ENCODE data around the gene TRMU. TPM values are rescaled to one million over a fixed set of nuclear protein-coding genes. Genes with fewer than 3 reads are reported as not detected.
A peak's percentile ranks its signal among the peaks of the same experiment; 100 is the strongest.

The TRMU gene
- total RNA-seq, 1 donor = 29.1 TPM

GRCh38 chr22:46354993-46355305 is 19.4 kb downstream of the TRMU start:
- DNase-seq (ENCODE audit: low read depth in 2 of 3, low spot score in 2 of 3) = no peak

- DNase-seq (ENCODE audit: low read depth in 2 of 3, low spot score in 2 of 3) = peak in 2 of 3 donors; percentile 50 to 75
These were observed 20.0 kb downstream of the TRMU start for GRCh38 chr22:46355369-46355995.

- no peak for DNase-seq (ENCODE audit: low read depth in 2 of 3, low spot score in 2 of 3)
These were observed 20.5 kb downstream of the TRMU start for GRCh38 chr22:46355996-46356471.

GRCh38 chr22:46356496-46357480 is 21.3 kb downstream of the TRMU start:
- no peak for DNase-seq (ENCODE audit: low read depth in 2 of 3, low spot score in 2 of 3)

- DNase-seq (ENCODE audit: low read depth in 2 of 3, low spot score in 2 of 3) = peak in 1 of 3 donors; percentile 37
These were observed 22.4 kb downstream of the TRMU start for GRCh38 chr22:46357711-46358520.

GRCh38 chr22:46358766-46359165 is 23.3 kb downstream of the TRMU start:
- DNase-seq (ENCODE audit: low read depth in 2 of 3, low spot score in 2 of 3) = no peak

- DNase-seq (ENCODE audit: low read depth in 2 of 3, low spot score in 2 of 3) = no peak
These were observed 23.8 kb downstream of the TRMU start for GRCh38 chr22:46359362-46359761.

GRCh38 chr22:46360097-46360496 is 24.6 kb downstream of the TRMU start:
- no peak for DNase-seq (ENCODE audit: low read depth in 2 of 3, low spot score in 2 of 3)

- DNase-seq (ENCODE audit: low read depth in 2 of 3, low spot score in 2 of 3) = no peak
These were observed 25.4 kb downstream of the TRMU start for GRCh38 chr22:46360891-46361290.

GRCh38 chr22:46361826-46362202 is 26.3 kb downstream of the TRMU start:
- no peak for DNase-seq (ENCODE audit: low read depth in 2 of 3, low spot score in 2 of 3)

- DNase-seq (ENCODE audit: low read depth in 2 of 3, low spot score in 2 of 3) = no peak
These were observed 26.9 kb downstream of the TRMU start for GRCh38 chr22:46362203-46362933.

- no peak for DNase-seq (ENCODE audit: low read depth in 2 of 3, low spot score in 2 of 3)
These were observed 27.5 kb downstream of the TRMU start for GRCh38 chr22:46362934-46363515.

GRCh38 chr22:46363611-46364321 is 28.3 kb downstream of the TRMU start:
- DNase-seq (ENCODE audit: low read depth in 2 of 3, low spot score in 2 of 3) = no peak

GRCh38 chr22:46364341-46365165 is 29.0 kb downstream of the TRMU start:
- no peak for DNase-seq (ENCODE audit: low read depth in 2 of 3, low spot score in 2 of 3)

- DNase-seq (ENCODE audit: low read depth in 2 of 3, low spot score in 2 of 3) = no peak
These were observed 29.7 kb downstream of the TRMU start for GRCh38 chr22:46365166-46365624.

GRCh38 chr22:46366327-46366731 is 30.8 kb downstream of the TRMU start:
- no peak for DNase-seq (ENCODE audit: low read depth in 2 of 3, low spot score in 2 of 3)

GRCh38 chr22:46366801-46367706 is 31.5 kb downstream of the TRMU start:
- peak in 1 of 3 donors; percentile 44 for DNase-seq (ENCODE audit: low read depth in 2 of 3, low spot score in 2 of 3)
